NCI-H2196 (cell line): ENCODE data around the gene ADAM23.
"Not testable (repeated sequence)": the region's sequence is repeated elsewhere in the genome, so short reads cannot be mapped to it uniquely, and the experiment has no call there.

Experiments used
- DNase-seq: peaks from one replicate; lab custom pipeline; 2025; ENCODE audit not compliant: unreplicated experiment; lab: John Stamatoyannopoulos, UW

ADAM23 gene, protein sequence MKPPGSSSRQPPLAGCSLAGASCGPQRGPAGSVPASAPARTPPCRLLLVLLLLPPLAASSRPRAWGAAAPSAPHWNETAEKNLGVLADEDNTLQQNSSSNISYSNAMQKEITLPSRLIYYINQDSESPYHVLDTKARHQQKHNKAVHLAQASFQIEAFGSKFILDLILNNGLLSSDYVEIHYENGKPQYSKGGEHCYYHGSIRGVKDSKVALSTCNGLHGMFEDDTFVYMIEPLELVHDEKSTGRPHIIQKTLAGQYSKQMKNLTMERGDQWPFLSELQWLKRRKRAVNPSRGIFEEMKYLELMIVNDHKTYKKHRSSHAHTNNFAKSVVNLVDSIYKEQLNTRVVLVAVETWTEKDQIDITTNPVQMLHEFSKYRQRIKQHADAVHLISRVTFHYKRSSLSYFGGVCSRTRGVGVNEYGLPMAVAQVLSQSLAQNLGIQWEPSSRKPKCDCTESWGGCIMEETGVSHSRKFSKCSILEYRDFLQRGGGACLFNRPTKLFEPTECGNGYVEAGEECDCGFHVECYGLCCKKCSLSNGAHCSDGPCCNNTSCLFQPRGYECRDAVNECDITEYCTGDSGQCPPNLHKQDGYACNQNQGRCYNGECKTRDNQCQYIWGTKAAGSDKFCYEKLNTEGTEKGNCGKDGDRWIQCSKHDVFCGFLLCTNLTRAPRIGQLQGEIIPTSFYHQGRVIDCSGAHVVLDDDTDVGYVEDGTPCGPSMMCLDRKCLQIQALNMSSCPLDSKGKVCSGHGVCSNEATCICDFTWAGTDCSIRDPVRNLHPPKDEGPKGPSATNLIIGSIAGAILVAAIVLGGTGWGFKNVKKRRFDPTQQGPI

DNA sequence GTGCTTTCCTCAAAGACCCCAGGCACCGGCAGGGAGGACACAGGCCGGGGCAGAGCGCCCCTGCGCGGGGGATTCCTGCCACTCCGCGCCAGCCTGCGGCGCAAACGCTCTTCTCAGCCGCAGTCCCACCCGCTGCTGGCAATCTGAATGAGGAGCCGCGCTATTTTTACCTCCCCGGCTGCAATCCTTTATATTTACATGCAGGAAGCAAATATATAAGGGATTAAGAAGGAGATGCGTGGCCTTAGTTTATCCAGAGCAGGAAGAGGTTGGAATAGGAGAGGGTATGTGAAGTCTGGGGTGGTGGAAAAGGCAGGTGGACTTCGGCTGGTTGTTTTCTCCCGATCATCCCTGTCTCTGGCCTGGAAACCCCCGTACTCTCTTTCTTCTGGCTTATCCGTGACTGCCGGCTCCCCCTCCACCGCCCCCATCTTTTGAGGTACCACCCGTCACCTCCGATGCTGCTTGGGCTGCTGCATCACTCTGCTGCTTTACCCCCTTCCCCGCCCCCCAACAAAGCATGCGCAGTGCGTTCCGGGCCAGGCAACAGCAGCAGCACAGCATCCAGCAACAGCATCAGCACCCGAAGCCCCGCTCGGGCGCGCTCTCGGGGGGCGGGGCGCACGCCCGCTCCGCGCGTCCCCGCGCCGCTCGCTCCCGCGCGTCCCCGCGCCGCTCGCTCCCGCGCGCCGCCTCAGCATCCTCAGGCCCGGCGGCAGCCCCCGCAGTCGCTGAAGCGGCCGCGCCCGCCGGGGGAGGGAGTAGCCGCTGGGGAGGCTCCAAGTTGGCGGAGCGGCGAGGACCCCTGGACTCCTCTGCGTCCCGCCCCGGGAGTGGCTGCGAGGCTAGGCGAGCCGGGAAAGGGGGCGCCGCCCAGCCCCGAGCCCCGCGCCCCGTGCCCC lies at the start of gene ADAM23:
Gene ADAM23 (plus strand): TSS at position 700 of the 902 bp plus-strand sequence. CDS start 335 bp downstream, outside the sequence.
- peak; percentile 56 for DNase-seq

DNA sequence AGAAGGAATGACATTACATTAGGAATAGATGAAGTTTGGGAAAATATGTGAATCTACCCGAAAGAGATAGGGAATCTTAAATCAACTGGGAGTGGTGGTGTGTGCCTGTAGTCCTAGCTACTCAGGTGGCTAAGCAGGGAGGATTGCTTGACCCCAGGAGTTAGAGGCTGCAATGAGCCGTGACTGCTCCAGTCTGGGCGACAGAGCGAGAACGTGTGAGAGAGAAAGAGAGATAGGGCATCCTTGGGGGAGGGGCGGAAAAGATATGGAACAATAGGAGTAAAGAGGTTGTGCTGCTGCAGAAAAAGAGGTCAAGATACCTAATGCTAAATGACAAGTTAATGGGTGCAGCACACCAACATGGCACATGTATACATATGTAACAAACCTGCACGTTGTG lies 47.1 kb upstream of the ADAM23 start:
- DNase-seq: no peak

DNA sequence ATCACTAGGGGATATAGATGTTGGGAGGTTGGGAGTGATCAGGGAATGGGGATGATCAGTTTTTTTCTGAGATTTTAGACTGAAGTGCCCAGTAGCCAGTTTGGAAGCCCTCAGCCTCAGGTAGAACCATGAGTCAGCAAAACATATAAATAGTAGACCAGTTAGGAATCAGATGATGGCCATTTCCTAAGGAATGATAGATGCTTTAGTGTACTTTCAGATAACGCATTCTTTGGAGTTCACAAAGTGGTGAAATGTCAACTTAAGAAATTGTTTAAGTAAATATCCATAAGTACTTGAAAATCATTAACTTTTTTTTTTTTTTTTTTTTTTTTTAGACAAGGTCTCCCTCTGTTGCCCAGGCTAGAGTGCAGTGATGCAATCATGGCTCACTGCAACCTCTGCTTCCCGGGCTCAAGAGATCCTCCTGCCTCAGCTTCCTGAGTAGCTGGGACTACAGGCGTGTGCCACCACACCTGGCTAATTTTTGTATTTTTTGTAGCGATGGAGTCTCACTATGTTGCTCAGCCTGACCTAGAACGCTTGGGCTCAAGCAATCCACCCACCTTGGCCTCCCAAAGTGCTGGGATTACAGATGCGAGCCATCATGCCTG lies 40.3 kb upstream of the ADAM23 start:
- DNase-seq: not testable (repeated sequence)

DNA sequence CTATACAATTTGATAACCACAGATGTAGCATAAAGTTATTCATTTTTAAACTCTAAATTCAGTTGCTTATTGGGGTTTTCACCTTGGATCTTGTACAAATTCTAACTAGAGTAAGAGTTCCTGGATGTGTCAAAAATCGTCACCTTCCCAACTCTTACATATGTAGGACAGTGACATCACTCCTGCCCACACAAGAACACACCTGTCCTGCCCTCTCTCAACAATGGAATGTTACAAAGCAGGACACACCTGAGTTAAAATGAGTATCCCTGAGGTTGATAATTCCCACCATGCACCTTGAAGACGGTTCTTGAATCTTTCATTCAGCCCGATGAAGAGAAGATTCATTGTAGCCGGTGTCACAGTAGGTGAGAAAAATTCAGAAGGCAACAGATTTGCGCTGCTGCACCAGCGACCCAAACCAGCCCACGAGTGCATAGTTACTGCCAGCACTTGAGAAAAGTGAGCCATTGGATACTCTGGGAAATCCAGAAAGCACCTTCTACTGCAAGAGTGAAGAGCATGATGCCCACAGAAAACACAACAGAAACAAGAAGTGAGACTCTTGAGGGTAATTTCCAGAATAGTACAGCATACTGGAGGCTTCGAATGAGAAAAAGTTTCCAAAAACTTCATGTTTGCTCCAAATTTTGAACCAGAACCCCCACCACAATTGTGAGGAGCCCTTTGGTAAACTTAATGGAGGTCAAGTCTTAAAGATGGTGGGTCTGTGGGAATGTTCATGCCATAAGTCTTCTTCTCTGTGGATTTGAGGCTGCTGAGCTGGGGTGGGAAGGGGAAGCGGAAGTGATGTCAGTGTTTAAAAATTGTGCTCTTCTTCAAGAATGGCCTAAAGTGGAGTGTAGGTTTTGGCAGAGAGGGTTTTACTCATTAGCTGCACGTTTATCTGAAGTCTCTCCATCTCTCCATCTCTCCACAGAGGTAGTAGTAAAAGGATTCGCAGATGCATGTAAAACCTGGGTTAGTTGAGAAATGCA lies 34.7 kb upstream of the ADAM23 start:
- DNase-seq: no peak

DNA sequence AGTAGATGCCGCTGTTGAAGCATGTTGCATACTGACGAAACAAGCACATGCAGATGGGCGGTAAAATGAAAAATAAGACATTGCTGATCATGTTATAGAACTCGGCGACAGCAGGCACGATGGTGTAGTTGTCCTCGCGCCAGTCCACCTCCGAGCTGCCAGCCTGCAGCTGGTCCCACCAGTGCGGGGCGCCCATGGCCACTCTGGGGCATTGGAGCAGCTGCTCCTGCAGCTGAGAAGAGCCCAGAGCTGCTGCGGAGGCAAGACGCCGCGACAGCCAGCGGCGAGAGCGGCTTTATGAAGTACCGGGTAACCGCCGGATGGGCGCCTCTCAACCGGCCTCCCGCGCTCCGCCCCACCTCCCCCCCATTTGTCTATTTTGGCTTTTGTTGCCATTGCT lies 32.6 kb upstream of the ADAM23 start:
- DNase-seq: no peak

DNA sequence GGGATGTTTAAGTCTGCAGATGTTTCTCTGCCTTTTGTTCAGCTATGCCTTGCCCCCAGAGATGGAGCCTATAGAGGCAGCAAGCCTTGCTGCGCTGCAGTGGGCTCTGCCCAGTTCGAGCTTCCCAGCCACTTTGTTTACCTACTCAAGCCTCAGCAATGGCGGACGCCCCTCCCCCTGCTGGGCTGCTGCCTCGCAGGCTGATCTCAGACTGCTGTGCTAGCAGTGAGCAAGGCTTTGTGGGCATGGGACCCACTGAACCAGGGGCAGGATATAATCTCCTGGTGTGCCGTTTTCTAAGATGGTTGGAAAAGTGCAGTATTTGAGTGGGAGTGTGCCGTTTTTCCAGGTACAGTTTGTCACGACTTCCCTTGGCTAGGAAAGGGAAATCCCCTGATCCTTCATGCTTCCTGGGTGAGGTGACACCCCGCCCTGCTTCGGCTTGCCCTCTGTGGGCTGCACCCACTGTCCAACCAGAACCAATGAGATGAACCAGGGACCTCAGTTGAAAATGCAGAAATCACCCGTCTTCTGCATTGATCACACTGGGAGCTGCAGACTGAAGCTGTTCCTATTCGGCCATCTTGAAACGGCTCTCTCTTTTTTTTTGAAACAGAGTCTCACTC lies 27.6 kb upstream of the ADAM23 start:
- DNase-seq: no peak

DNA sequence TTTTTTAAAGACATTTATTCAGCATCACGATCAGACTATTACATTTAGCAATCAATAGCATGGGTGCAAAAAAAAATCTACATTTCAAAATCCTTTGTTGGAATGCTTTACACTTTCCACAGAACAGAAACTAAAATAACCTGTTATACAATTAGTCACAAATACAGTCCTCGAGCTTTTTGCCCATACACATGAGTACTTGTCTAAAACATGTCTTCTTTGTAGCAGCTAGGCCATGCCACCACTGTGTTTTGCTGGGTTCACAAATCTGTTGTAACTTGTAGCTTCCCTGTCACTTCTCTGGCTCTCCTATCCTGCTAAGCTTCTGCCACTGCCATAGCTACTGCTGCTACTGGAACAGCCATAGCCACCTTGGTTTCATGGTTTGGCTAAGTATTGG lies 24.4 kb upstream of the ADAM23 start:
- no peak for DNase-seq

DNA sequence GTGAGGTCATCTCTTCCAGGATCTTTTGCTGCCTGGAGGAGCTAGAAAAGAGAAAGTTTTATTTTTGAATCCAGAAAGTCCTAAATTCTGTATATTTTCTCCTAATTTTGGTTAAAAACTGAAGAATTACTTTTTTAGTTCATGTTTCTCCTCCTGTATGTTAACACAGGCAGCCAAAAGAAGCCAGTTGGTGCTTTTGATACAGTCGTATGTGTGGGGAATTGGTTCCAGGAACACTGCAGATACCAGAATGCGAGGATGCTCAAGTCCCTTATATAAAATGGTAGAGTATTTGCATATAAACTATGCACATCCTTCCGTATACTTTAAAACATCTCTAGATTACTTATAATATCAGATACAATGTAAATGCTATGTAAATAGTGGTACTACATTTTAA lies 22.6 kb upstream of the ADAM23 start:
- DNase-seq: no peak

DNA sequence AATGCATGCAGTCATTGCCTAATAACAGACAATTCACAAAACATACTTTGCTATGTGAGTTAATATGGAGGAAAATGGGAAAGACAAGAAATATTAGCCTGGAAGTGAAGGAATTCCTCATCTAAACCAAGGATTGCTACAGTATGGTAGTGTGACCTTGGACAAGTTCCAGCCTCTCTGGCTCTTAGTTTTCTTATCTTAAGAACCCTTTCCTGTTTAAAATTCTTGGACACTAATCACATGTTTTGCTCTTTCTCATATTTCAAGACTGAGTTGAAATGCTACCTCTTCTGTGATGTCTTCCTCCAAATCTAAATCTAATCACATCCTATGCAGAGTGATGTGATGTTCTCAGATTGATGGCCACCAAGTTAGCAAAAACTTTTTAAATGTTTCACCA lies 20.8 kb upstream of the ADAM23 start:
- no peak for DNase-seq

DNA sequence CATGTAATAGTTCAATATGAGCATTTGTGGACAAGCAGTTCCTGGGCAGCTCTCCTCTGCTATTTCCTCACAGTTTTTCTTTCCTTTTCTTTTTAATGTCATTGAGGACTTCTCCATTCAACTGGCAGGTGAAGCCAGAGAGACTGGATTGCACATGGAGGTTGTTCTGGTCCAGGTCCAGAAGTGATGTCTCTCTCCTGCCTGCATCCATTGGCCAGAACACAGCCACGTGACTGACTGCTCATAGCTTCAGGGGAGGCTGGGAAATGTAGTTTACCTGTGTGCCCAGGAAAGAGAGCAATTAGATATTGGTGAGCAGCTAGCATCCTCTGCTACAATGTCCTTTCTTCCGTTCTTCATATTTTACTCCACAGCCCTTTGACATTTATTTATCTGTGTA lies 20.2 kb upstream of the ADAM23 start:
- peak; percentile 3 for DNase-seq

DNA sequence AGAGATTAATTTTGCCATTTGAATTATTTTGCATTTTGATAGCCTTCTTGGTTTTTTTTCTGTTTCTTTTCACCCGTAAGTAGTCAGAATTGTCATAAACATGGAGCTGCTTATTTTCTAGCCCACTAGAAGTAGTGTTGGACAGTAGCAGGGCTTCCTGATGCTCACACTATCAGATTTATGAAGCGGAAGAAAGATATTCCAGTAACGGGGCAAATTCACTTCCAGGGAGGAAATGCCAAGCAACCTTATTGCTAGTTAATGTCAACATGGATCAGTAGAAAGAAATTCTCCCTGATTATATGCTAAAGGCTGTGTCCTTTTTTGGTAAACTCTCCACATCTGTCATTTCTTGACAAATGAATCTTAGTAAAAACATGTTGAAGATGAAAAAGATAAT lies 19.2 kb upstream of the ADAM23 start:
- DNase-seq: no peak

DNA sequence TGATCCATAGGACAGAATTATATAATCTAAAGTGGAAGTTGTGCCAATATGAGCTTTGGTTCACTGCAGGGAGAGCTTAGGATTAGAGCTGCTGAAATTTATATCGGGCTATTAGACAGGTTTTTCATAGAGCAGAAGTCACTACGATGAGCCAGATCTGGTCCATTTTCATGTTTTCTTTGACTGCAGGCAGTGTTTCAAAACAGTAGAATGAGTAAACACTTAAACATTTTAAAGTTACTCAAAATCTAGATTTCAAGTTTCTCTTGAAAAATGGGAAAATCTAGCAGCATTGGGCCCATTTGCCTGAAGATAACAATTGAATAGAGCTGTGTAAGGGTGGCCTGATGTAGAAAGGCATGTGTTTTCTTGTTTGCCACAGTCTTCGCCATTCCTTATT lies 14.5 kb upstream of the ADAM23 start:
- DNase-seq: no peak

DNA sequence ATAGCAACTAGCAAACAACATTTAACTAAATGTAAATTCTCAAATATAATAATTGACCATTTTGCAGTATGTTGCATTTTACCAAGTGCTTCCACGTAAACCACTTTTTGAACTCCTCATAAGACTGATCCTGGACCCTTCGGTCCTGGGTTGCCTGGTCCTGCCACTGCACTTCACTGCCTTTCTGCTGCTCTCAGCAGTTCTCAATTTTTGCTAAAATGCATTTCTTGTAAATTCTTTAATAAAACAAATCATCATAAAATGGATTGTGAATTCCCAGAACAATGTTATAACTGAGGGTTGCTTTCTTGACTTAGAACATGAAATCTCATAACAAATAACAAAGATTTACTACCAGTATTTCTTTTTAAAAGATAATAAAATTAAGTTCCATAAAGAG lies 12.9 kb upstream of the ADAM23 start:
- DNase-seq: no peak

DNA sequence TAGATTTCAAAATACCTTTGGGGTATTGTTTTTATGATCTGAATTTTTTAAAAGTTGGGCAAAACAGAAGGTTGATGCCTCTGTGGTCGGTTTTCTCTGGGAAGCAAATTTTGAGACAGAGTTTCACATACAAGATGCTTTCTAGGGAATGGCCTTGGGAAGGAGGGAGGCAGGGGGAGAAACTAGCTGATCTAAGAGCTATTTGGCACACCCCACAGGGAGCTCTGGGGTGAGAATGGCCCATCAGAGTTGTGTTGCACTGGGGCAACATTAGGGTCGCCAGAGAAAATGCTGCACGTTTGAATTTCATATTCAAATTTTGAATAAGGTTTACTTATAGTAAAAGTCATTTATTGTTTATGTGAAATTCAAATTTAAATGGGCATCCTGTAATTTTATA lies 11.9 kb upstream of the ADAM23 start:
- DNase-seq: no peak

DNA sequence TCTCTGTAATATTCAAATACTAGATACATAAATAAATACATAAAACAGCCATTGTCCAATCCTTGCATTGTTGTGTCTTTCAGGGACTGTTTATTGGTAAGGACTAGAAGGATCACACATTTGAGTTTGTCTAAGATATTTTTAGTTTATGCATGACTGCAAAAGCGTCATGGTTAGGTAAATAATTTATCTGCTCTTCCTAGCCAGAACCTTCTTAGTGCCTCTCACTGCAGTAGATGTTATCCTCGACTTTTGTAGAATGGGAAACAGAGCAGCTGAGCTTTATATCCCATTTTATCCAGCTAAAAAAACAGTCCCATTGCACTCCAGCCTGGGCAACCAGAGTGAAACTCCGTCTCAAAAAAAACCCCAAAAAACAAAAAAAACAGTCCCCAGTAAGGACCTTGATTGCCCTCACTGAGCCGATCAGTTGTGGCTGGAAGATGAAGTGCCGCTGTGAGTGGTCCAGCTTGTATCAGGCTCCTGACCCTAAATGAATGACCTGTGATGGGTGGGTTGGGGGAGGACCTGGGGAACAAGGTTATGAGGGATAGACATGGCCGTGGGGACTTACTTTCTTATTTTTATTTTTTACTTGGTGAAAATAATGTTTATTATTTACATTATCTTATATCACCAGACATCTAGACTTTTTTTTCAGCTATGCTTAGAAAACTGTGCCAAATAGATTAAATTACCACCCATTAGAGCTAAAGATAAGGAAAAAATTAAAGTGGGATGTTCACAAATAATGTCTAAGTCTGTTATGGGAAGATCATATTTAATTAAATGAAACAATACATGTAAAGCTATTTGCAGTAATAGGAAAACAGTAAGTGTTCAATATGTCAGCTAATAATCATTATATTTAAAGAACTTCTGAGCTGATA lies 10.9 kb upstream of the ADAM23 start:
- no peak for DNase-seq

DNA sequence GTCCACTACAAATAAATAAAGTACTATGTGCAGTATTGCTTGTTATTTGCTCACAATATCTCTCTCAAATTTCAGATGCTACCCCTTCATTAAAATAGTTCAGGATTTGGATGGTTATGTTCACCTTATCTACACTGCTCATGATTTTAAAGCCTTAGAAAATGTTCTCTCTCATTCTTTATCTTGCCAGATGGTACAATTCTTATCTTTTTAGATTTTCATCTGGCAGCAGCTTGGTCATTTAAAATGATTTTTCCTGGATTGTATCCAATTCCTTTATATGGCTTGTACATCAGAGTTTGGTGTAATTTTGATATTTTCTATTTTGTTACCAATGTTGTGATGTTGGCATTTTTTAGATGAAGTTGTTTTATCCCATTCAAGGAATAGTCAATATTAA lies 10.1 kb upstream of the ADAM23 start:
- DNase-seq: no peak

DNA sequence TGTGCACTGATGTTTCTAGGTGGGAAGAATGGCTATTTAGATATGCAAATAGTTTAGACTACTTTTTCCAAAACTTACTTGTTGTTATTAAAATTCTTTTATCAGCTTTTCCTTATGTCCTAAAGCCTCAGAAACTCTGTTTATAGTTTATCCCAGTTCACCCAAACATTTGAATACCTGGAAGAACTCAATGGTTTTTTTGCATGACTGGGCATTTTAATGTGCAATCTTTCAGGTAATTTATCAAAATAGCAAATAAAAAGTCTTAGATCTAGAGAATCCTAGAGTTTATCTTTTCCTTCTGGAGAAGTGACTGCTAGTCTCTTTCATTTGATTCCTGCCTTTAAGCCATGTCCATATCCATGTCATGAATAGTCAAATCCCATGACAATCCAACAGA lies 9.6 kb upstream of the ADAM23 start:
- no peak for DNase-seq

DNA sequence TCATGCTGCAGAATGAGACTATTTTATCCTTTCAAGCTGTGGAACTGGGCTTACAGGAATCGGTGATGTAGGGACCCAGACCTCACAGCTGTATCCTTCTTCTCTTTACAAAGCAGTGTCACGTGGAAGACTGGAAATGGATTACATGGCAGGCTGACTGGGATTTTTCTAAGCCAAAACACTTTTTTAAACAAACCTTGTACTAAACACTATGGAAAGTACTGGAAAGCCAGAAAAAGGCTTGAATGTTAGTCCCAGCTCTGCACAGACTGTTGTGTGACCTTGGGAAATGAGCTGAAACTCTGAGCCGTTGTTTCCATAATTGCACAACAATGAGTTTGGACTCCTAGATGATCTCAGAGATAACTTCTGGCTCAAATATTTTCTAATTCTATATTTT lies 7.6 kb upstream of the ADAM23 start:
- DNase-seq: no peak
